GM18511 (cell line): ENCODE measurements around the gene CLEC2L.
"Not testable (repeated sequence)": the region's sequence is repeated elsewhere in the genome, so short reads cannot be mapped to it uniquely, and the experiment has no call there.

Experiments used
- ATAC-seq: cut with Tn5 transposase; IDR thresholded peaks from one replicate; pipeline ENCODE4 v1.9.1; 2021; ENCODE audit warnings: mild to moderate bottlenecking, moderate library complexity; ENCODE audit not compliant: unreplicated experiment

Gene CLEC2L

GRCh38 chr7:139553991-139554700 is 30.7 kb downstream of the CLEC2L start:
- not testable (repeated sequence) for ATAC-seq

DNA sequence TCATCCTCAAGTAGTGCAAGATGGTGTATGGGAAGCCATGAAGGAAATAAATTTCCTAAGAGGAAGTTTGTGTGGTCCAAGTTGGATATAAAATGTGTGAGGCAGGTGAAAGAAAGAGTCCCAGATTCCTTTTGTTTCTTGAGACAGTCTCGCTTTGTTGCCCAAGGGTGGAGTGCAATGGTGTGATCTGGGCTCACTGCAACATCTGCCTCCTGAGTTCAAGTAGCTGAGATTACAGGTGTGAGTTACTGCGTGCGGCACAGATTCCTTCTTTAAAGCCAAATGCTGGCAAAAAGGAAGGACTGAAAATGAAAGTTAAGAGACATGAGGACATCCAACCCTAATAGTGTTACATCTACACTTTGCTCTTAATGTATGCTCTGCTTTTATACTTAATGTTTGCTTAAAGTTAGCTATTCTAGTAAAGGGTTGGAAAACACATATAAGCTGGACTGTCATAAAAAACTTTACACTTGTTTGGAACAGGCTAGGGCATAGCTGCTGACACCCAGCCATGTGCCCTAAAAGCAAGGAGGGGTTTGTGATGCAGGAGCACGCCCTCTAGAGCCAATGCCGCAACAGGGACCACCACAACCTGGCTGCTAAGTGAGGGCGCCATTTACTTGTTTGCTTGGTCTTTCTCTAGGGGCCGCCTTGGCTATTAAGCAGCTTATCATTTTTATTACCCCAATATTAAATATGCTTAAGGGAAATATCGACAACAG is 34.5 kb downstream of the CLEC2L start:
- ATAC-seq = no peak

DNA sequence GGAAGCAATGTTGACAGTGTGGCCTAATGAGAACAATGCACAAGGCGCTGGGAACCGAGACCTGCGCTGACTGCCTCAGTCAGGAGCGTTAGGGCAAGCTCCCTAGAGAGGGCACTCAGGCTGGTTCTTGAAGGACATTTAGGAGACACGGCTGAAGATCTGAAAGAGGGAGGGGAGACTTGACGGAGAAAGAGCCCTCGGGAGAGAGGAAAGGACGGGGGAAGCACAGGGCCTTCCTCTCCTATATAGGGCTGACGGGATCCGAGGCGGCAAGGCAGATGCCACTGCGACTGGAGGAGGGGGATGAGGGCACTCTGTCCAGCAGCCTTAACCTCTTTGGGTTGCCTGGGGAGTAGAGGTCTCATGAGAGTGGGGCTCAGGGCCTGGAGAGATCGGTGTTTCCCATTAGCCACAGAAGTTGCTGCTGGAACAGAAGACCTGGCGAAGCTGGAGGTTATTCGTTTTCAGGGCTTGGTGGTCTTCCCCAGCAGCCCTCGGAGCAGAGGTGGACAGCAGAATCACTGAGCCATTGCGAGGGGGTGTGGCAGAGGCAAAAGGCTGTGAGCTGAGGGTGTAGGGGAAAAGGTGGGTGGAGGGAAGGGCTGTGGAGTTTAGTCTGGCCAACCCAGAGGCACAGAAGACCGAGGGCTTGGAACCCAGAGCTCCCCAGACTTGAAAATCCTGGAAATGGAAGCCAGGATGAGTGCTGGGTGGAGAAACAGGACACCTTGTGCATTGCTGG is 36.0 kb downstream of the CLEC2L start:
- no peak for ATAC-seq

DNA sequence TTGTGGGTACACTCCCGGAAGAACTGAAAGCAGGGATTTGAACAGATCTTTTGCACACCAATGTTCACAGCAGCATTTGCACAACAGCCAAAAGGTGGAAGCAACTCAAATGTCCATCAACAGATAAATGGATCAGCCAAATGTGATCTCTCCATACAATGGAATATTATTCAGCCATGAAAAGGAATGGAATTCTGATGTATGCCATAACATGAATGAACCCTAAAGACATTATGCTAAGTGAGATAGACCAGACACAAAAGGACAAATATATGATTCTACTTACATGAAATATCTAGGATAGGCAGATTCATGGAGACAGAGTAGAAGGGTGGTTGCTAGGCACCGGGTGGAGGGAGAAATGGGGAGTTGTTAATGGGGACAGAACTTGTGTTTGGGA is 36.7 kb downstream of the CLEC2L start:
- no peak for ATAC-seq

- no peak for ATAC-seq
Measured at GRCh38 chr7:139560678-139561077, 37.2 kb downstream of the CLEC2L start.

DNA sequence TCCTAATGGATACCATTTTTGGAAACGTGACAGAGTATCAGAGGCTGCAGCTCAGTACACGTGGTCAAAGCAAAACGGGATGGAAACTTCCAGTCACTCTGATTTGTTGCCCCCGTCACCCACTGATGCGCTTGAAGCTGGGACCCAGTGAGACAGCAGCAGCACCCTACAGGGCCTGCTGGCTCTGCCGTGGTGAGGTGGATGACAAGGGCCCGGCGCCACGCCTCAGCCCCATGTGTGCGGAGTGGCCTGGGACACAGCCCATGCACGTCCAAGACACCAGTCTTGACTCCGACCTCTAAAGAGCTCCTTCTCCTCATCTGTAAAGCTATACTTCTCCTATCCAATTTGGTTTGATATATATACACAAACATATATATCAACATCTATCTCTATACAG is 39.0 kb downstream of the CLEC2L start:
- ATAC-seq = no peak

GRCh38 chr7:139562961-139563565 is 39.6 kb downstream of the CLEC2L start:
- ATAC-seq = no peak

DNA sequence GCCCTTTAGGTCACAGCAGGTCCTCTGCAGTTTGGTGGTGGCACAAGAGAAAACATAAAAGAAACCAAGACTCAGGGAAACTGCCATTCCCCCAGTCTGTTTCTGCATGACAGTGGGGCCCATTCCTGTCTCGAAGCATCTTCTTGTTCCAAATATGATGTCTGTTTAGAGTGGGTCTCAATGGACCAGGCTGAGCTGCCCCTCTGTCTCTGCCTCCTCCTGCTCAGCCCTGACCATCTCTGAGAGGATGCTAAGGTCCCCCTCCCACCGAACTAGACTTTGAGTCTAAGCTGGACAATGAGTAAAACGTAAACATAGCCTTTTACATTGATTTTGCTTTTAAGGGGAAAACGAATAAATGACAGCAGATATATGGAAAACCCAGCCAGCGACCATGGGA is 40.4 kb downstream of the CLEC2L start:
- no peak for ATAC-seq

DNA sequence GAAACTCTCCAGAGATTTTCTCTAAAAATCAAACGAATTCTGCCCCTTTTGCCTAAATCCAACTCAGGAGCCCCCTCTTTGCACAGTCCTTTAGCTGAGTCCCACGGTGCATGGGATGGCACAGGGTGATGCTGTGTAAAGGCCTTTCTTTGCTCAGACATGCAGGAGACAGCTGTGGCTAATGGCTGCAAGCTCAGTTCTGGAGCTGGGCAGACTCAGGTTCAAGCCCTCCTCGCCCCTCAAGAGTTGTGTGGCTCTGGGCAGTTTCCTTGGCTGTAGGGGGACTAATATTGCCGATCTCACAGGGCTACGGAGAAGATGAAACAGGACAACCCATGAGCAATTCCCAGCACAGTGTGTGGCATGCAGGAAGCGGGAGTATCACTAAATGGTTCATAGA is 42.6 kb downstream of the CLEC2L start:
- no peak for ATAC-seq

DNA sequence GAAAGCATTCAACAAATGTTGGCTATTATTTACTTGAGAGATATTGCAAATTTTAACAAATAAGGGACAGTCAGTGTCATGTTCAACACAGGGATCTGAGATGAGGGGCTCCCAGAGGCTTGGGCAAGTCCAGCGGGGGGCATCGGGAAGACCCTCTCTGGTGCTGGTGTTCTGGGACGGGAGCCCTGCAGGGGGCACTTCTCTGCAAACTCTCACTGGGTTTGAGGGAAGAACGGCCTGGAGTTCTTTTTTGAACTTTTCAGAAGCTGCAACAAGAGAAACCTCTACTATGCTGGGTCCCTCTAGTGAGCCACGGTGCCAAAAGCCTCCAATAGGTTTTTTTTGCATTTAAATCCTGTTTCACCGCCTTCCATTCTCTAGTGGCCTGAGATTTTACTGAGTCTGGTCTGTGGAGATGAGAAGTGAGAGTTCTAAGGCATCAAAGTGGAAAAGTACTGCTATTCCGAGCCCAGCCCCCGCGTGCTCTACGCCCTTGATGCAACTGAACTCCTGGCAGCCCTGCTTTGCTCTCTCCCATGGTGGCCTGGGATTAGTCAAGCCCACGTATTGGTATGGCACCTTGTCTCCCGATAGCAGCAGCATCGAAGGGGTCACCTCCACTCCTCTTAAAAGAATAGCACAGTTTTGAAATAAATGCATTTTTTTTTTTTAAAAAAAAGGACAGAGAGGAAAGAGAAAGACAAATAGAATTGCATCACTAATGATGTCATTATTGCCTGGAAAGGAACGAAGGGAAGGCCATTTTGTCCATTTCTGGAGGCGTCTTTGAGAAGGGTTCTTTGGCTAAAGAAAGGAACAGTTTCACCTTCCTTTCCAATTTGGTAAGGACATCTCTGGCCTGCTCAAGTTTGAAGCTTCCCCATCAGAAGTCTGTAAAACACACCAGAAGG is 43.5 kb downstream of the CLEC2L start:
- no peak for ATAC-seq

- no peak for ATAC-seq
Measured at GRCh38 chr7:139567647-139568345, 44.3 kb downstream of the CLEC2L start.

- ATAC-seq = no peak
Measured at GRCh38 chr7:139568346-139568675, 44.8 kb downstream of the CLEC2L start.

- no peak for ATAC-seq
Measured at GRCh38 chr7:139568813-139569490, 45.5 kb downstream of the CLEC2L start.

DNA sequence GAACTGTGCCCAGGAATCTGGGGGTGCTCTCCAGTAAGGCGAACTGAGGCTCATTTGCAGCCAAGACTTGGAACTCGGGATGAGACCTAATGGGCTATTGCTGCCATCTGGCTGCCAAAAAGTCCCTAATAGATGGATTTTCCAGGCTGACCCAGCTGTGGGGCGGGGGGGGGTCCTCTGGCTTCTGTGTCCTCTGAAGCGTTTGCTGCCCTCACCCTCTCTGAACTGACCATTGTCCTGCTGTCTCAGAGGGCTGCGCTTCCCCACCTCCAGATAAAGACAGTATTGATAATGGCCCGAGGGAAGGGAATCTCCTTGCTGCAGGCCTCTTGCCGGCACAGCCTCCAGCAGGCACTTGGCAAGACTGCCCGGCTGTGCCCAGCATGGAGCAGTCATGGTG is 46.6 kb downstream of the CLEC2L start:
- ATAC-seq = no peak

DNA sequence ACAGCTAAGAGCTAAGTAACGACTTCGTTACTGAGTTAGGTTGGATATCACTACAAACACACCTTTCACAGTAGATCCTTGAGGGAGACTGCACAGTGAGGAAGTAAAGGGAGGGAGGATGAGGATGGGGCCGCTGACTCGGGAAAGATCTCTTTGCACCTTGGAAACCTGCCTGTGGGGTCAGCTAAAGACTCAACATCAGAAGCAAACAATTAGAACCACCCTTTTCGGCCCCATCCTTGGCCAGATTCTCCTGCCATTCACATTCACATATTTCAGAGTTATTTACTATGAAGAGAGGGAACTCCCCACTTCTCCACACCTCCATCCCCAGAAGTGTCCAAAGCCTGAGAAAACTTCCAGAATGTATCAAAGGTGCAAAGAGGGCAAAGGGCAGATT is 47.1 kb downstream of the CLEC2L start:
- no peak for ATAC-seq

DNA sequence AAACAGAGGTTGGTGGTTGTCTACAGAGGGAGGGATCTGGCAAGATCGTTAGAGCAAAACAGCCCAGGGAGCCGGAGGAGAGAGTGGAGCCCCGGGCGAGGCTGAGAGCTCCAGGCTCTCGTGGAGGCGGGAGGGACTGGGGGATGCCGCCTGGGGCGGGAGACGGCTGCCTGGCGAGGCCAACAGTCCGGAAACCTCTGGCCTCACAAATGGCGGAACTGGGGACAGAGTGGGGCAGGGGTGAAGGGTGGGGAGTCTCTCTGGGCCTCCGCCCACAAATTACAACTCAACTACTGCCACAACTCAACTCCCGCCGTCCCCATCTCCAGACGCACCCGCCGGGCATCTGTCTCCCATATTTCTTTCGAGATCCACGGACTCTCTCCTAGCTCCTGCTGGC is 47.7 kb downstream of the CLEC2L start:
- no peak for ATAC-seq

- ATAC-seq = no peak
Measured at GRCh38 chr7:139571651-139572050, 48.2 kb downstream of the CLEC2L start.

DNA sequence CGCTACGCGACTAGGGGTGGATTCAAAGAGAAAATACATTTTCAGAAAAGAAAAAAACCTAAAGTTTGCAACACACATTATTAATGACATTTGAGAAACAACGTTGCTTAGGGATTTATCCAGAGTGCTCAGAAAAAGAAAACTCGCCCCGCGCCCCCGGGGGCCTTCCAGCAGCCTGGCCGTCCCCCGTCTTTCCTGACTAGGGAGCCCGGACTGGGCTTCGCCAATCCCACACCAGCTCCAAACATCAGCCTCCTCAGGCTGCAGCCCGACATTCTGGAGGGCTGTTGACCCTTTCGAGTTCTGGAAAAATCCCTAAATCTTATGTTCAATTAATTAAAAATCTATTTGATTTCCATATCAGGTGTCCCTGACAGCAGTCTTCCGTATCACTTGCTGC is 48.6 kb downstream of the CLEC2L start:
- ATAC-seq = no peak

DNA sequence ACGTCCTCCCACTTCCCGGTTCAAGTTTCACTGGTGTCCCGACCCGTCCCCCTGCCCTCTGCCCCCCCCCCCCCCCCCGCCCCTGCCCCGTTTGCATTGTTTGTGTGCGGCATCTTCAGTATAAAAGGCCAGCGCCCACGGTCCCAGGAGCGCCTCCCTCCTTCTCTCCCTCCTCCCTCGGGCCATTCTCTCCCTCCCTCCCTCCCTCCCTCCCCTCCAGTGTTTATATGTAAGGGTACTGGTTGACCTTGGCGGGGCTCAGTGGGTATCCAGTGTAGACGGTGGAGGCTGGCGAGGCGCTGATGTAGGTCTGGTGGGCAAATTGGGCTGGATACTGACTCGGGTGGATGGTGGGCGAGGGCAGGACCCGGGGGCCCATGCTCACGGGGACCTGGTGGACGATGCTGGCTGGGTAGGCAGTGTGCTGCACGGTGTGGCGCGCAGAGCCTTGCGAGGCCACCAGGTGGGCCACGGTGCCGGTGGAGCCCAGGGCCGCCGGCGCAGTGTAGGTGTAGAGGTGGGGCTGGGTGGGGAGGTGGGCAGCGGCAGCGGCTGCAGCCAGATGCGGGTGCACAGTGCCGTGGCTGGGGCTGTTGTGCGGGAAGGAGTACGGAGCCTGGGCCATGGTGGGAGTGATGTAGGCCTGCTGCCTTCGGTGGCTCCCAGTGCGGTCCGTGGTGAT is 49.4 kb downstream of the CLEC2L start:
- no peak for ATAC-seq
